Vagina (tissue), 2 donors: ENCODE measurements around the gene COL17A1.

Source experiments
- POLR2A ChIP-seq, 2 donors: fragments of 450-650 bp; IDR thresholded peaks; one replicate each; pipeline ENCODE4 v1.6.1; 2017; ENCODE audit warnings: antibody characterized with exemption in 2 of 2, mild to moderate bottlenecking in 2 of 2, moderate library complexity in 2 of 2
- POLR2AphosphoS5 ChIP-seq, 2 donors: sonication (generic); formaldehyde crosslinking; IDR thresholded peaks; one replicate each; pipeline ENCODE4 v1.9.0; 2017; ENCODE audit warnings: antibody characterized with exemption in 2 of 2, mild to moderate bottlenecking in 2 of 2, low read depth in 1 of 2; ENCODE audit not compliant: insufficient read depth in 1 of 2
- TF ChIP-seq, protein P1 (sequence below), 3 experiments: fragments of 450-650 bp in 2 of 3; fragments of 200-600 bp in 1 of 3; sonication (generic) in 1 of 3; IDR thresholded peaks; one replicate each; pipeline ENCODE4 v1.5.1; 2017 to 2019; ENCODE audit warnings: antibody characterized with exemption in 3 of 3, mild to moderate bottlenecking in 2 of 3, moderate library complexity in 2 of 3

GRCh38 chr10:104025524-104025923 is 60.2 kb downstream of the COL17A1 start:
- TF ChIP-seq, protein P1, sequence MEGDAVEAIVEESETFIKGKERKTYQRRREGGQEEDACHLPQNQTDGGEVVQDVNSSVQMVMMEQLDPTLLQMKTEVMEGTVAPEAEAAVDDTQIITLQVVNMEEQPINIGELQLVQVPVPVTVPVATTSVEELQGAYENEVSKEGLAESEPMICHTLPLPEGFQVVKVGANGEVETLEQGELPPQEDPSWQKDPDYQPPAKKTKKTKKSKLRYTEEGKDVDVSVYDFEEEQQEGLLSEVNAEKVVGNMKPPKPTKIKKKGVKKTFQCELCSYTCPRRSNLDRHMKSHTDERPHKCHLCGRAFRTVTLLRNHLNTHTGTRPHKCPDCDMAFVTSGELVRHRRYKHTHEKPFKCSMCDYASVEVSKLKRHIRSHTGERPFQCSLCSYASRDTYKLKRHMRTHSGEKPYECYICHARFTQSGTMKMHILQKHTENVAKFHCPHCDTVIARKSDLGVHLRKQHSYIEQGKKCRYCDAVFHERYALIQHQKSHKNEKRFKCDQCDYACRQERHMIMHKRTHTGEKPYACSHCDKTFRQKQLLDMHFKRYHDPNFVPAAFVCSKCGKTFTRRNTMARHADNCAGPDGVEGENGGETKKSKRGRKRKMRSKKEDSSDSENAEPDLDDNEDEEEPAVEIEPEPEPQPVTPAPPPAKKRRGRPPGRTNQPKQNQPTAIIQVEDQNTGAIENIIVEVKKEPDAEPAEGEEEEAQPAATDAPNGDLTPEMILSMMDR (IDR thresholded peaks at IDR 0.05), result no peak
- TF ChIP-seq POLR2A (IDR thresholded peaks at IDR 0.05), result no peak
- TF ChIP-seq POLR2AphosphoS5 (IDR thresholded peaks at IDR 0.05; ENCODE audit: insufficient read depth in 1 of 2, low read depth in 1 of 2), result no peak
